GM04504 (cell line): ENCODE data around the gene FLII.

Source experiments
- DNase-seq: peaks from one replicate; pipeline ENCODE4 v3.0.0-alpha.2; 2012; ENCODE audit warnings: low read depth

Gene FLII

GRCh38 chr17:18260332-18261145 is 2.0 kb upstream of the FLII start, which contains the start of gene MIEF2:
Gene MIEF2, plus strand, starts transcription at chr17:18260662. Its CDS starts 2,059 bp downstream, at chr17:18262721.
- peak; percentile 83 for DNase-seq

- DNase-seq: no peak
These were observed 1.2 kb upstream of the FLII start for GRCh38 chr17:18259621-18260331.

- DNase-seq: peak; percentile 65
These were observed 569 bp downstream of the FLII start for GRCh38 chr17:18257982-18258355.

- DNase-seq: no peak
These were observed 1.1 kb downstream of the FLII start for GRCh38 chr17:18257268-18257981.

GRCh38 chr17:18256776-18257175 is 1.8 kb downstream of the FLII start:
- DNase-seq: no peak

- no peak for DNase-seq
These were observed 2.2 kb downstream of the FLII start for GRCh38 chr17:18256351-18256750.

- no peak for DNase-seq
These were observed 3.5 kb downstream of the FLII start for GRCh38 chr17:18254888-18255649.

GRCh38 chr17:18253947-18254821 is 4.4 kb downstream of the FLII start:
- no peak for DNase-seq

GRCh38 chr17:18253187-18253884 is 5.2 kb downstream of the FLII start:
- DNase-seq: no peak

- no peak for DNase-seq
These were observed 6.4 kb downstream of the FLII start for GRCh38 chr17:18252160-18252559.

- no peak for DNase-seq
These were observed 7.3 kb downstream of the FLII start for GRCh38 chr17:18251204-18251603.

GRCh38 chr17:18250708-18251107 is 7.8 kb downstream of the FLII start:
- DNase-seq: no peak

- no peak for DNase-seq
These were observed 8.3 kb downstream of the FLII start for GRCh38 chr17:18250259-18250658.

- DNase-seq: no peak
These were observed 9.7 kb downstream of the FLII start for GRCh38 chr17:18248811-18249210.

GRCh38 chr17:18248300-18248731 is 10.2 kb downstream of the FLII start:
- no peak for DNase-seq

GRCh38 chr17:18247613-18248001 is 10.9 kb downstream of the FLII start:
- no peak for DNase-seq

GRCh38 chr17:18246880-18247612 is 11.5 kb downstream of the FLII start:
- DNase-seq: no peak

- DNase-seq: no peak
These were observed 12.3 kb downstream of the FLII start for GRCh38 chr17:18246109-18246725.
